Measurements from ENCODE around the gene NAT9.
A peak's percentile ranks its signal among the peaks of the same experiment; 100 is the strongest.

NAT9 gene

DNA sequence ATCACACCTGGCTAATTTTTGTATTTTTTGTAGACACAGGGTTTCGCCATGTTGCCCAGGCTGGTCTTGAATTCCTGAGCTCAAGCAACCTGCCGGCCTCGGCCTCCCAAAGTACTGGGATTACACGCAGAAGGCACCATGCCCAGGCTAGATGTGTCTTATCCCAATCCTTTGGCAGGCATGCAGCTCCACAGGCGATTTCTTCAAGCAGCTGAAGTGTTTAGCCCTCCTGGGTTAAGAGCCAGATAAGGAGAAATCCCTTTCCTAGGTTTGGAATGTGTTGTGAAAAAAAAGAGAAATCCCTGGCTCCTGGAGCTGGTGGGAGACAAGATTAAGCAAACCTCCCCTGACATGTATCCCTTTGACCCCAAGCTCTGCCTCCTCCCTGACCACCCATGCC lies 29.8 kb downstream of the NAT9 start:
- TF ChIP-seq POLR2A (IDR thresholded peaks at IDR 0.05; ENCODE audit: low read length): no peak
- no peak for TF ChIP-seq GATA1 (IDR thresholded peaks at IDR 0.05; ENCODE audit: low read depth, low read length)
- no peak for DNase-seq

DNA sequence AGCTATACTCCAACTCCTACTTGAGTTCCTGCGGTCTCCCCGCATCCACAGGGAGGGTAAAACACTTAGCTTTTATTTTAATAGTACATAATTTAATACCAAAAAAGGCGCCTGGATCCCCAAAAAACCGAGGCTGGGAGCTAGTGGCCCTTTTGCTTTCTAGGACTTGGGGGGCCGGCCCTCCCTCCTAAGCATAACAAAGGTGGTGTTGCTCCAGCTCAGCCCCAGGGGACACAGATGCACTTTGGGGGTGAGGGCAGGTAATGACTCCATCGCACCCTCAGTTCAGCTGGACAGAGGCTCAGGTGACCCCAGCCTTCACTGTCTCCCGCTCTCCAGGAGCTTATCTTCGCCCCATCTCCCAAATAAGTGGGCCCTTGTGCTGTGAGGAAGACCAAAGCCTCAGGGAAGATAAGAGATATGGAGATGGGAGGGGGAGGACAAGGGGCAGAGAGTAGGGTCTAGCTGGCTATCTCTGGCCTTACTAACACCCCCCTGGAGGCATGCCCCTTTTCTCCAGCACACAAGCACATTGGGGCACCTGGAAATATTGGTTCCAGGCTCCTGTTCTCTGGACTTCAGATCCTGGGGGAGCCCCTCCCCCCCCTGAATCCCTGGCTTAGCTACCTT lies 30.5 kb downstream of the NAT9 start:
- TF ChIP-seq POLR2A (IDR thresholded peaks at IDR 0.05; ENCODE audit: low read length) (no peak), GATA1 (IDR thresholded peaks at IDR 0.05; ENCODE audit: low read depth, low read length) (no peak)
- DNase-seq: no peak

DNA sequence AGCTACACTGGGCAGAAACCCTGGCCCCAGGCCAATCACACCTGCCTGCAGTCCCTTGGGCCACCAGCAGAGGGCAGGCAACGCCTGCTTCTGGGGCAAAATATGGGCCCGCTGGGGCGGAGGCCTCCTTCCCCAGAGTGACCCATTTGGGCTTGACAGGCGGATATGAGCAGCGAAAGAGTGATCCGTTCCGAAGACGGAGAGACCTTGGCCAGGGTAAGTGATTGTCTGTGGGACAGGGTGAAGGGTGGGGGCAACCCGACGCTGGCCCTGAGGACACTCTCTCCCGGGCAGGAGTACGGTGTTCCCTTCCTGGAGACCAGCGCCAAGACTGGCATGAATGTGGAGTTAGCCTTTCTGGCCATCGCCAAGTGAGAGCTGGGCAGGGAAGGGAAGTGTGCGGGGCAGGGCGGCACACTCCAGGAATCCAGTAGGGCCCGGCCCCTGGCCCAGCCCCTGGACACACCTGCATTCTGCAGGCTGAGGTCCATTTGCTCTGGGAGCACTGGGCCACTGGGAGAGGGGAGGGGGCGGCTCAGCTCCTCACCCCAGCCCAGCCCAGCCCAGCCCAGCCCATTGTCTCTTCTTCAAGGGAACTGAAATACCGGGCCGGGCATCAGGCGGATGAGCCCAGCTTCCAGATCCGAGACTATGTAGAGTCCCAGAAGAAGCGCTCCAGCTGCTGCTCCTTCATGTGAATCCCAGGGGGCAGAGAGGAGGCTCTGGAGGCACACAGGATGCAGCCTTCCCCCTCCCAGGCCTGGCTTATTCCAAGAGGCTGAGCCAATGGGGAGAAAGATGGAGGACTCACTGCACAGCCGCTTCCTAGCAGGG lies 31.2 kb downstream of the NAT9 start:
- no peak for TF ChIP-seq GATA1 (IDR thresholded peaks at IDR 0.05; ENCODE audit: low read depth, low read length)

DNA sequence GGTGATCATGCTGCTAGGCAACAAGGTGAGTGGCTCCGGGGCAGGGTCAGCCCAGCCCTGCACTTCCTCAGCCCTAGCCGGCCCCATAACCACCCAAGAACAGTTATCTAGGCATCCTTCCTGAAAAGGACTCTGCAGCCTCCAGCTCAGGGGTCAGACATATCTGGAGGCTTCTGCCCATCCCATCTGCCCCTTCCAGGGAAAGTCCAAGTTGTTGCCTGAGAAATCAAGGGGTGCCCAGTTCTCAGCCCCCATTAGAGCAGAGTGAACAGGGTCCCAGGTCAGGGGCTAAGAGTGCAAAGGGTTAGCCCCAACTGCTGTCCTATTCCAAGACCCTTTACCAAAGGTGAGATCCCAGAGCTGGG lies 31.8 kb downstream of the NAT9 start:
- DNase-seq: no peak
- TF ChIP-seq POLR2A (IDR thresholded peaks at IDR 0.05; ENCODE audit: low read length) (no peak), GATA1 (IDR thresholded peaks at IDR 0.05; ENCODE audit: low read depth, low read length) (no peak)

More for the DNA sequence above, 31.2 kb downstream of the NAT9 start:
- DNase-seq: peak; percentile 76 to 90

DNA sequence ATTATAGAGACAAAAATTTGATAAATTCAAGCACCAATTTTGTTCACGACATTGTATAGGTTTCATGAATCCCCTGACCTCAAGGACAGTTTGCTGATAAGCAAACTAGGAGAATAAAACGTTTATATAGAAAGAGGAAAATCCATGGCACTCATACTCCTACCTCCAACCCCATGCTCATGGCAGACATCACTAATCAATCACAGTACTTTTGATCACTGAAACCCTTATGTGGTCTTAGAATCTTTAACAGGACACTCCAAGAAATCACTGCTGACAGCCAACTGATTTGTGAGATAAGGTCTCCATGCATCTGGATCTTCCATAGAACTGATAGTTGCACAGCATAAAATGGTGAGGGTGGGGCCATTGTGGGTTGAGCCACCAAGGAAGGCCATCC lies 32.4 kb downstream of the NAT9 start:
- TF ChIP-seq POLR2A (IDR thresholded peaks at IDR 0.05; ENCODE audit: low read length): no peak
- no peak for DNase-seq

DNA sequence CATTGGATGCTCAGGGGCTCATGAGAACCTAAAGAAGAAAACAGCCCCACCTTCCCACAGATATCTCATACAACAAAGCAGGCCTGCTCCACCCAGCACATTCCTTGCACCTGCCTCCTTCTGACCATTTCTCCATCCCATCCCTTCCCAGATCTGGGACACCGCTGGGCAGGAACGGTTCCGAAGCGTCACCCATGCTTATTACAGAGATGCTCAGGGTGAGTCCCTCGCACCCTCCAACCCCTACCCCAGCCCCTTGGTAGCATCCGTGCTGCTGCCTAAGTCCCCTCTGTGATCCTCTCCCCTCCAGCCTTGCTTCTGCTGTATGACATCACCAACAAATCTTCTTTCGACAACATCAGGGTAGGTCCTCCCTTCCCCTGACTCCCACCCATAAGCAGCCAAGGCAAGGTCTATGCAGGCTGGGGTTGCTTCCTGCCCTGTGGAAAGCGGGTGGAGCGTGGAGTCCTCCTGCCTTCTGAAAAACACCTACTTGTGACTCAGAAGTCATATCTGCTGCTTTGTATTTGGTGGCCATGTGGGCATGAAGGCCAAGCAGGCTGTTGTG lies 33.1 kb downstream of the NAT9 start:
- no peak for DNase-seq
- TF ChIP-seq GATA1 (IDR thresholded peaks at IDR 0.05; ENCODE audit: low read depth, low read length) (no peak), POLR2A (IDR thresholded peaks at IDR 0.05; ENCODE audit: low read length) (no peak)

DNA sequence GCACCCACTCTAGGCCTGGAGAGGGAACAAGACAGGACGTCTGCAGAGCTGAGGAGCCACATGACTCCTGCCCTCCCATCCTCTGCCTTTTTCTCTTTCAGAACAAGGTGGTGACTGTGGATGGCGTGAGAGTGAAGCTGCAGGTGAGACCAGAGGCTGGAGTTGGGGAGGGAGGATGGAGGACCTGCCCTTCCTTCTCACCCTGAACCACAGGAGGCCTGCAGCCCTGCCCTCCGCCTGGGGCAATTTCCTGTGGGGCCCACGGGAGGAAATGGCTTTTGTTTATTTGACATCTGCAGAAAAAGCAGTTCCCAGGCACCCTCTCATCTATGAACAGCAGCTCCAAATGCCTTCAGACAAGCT lies 34.0 kb downstream of the NAT9 start:
- DNase-seq: no peak
- TF ChIP-seq POLR2A (IDR thresholded peaks at IDR 0.05; ENCODE audit: low read length) (no peak), GATA1 (IDR thresholded peaks at IDR 0.05; ENCODE audit: low read depth, low read length) (no peak)

DNA sequence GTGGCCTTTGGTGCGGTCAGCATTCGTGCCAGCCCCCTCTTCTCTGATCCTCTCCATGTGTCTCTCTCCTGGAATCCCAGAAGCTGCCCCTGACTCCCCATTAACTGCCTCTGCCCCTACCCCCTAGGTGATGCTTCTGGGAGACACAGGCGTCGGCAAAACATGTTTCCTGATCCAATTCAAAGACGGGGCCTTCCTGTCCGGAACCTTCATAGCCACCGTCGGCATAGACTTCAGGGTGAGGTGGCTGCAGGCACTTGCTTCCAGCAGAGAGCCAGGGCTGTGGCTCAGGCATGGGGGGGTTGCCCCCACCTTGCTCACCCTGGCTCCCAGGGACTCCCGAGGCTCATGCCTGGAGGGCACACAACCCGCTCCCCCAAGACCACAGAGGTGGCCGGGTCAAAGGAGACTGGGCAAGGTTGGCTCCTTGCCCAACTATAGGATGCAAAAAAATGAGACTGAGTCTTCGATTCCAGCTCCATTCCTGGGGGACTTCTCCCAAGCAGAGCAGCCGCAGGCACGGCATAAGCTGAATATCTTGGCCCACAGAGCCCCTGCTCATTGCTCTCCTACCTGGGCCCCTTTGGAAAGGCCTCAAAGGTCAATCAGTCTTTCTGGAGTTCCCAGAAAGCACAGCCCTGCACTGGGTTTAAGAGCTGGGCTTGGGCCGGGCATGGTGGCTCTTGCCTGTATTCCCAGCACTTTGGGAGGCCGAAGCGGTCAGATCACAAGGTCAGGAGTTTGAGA lies 35.3 kb downstream of the NAT9 start:
- DNase-seq: no peak
- TF ChIP-seq POLR2A (IDR thresholded peaks at IDR 0.05; ENCODE audit: low read length): no peak
- no peak for TF ChIP-seq GATA1 (IDR thresholded peaks at IDR 0.05; ENCODE audit: low read depth, low read length)

DNA sequence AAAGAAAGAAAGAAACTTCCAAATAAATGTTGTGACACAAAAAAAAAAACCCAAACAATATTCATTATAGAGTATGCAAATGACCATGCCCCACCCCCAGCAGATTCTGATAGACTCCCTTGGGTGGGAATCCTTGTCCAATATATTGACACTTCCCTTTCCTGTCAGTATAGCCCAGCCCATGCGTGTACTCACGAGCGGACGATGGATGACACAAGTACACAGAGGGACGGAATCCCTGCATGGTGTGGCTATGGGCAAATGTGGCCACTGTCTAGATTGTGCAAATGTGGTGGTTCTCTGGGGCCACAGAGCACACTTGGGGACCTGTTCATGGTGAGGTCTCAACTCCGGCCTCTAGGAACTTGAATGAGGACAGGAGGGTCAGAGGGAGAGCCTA lies 36.0 kb downstream of the NAT9 start:
- no peak for DNase-seq
- TF ChIP-seq POLR2A (IDR thresholded peaks at IDR 0.05; ENCODE audit: low read length): no peak
- TF ChIP-seq GATA1 (IDR thresholded peaks at IDR 0.05; ENCODE audit: low read depth, low read length): no peak

DNA sequence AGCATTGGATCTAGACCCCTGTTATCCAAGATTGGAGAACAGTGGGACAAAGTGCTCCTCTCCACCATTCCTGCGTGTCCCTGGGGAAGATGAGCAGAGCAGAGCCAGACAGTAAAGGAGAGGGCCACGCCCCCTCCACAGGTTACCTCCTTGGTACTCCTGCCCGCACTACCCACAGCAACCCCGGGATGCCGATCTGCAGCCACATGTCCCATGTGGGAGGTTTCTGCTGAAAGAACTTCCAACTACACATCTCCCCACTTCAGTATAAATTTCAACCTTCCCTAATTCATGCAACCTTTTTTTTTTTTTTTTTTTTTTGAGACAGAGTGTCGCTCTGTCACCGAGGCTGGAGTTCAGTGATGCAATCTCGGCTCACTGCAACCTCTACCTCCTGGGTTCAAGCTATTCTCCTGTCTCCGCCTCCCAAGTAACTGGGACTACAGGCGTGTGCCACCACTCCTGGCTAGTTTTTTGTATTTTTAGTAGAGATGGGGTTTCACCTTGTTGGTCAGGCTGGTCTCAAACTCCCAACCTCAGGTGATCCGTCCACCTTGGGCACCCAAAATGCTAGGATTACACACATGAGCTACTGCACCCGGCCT lies 36.8 kb downstream of the NAT9 start:
- no peak for DNase-seq

DNA sequence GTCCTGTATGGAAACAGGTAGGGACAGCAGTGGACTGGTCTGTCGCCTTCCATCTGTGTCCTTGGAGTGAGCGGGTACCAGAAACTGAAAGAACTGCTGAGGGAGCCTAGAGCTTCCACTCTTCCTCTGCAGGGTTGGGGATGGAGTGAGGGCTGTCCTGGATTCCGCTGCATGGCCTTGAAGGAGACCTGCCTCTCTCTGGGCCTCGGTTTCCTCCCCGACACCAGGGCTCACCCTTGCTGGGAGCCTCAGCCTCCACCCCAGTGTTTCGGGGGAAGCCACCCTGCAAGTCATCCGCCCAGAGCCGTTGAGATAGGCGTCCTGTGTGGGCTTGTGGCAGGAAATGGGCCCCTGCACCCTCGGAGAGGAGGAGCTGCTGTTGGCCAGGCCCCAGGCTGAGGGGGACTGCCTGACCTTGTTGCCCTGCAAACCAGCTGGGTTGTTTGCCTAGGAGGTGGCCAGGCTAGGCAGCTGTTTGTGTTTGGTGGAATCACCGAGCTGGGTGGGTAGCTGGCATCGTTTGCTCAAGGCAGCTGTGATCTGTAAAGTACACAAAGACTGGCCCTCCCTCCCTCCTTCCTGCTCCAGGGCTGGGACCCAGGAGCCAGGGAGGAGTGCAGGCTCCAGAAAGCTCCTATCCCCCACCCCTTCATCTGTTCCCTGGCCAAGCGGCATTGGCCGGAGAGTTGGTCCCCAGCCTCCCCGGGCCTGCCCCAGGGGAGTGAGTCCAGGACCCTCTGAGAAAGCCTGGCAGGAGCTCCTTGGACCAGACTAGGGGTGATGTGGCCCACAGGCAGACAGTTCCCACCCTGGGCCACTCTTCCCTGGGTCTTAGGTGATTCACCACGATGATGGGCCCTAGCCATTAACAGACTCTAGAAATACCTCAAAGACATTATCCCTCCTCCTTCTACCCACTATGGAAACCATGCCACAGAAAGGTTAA lies 37.8 kb downstream of the NAT9 start:
- TF ChIP-seq POLR2A (IDR thresholded peaks at IDR 0.05; ENCODE audit: low read length): peak; percentile 52
- TF ChIP-seq GATA1 (IDR thresholded peaks at IDR 0.05; ENCODE audit: low read depth, low read length): no peak
- peak; percentile 55 to 59 for DNase-seq

More for the DNA sequence above, 36.8 kb downstream of the NAT9 start:
- TF ChIP-seq POLR2A (IDR thresholded peaks at IDR 0.05; ENCODE audit: low read length): no peak
- TF ChIP-seq GATA1 (IDR thresholded peaks at IDR 0.05; ENCODE audit: low read depth, low read length): no peak

DNA sequence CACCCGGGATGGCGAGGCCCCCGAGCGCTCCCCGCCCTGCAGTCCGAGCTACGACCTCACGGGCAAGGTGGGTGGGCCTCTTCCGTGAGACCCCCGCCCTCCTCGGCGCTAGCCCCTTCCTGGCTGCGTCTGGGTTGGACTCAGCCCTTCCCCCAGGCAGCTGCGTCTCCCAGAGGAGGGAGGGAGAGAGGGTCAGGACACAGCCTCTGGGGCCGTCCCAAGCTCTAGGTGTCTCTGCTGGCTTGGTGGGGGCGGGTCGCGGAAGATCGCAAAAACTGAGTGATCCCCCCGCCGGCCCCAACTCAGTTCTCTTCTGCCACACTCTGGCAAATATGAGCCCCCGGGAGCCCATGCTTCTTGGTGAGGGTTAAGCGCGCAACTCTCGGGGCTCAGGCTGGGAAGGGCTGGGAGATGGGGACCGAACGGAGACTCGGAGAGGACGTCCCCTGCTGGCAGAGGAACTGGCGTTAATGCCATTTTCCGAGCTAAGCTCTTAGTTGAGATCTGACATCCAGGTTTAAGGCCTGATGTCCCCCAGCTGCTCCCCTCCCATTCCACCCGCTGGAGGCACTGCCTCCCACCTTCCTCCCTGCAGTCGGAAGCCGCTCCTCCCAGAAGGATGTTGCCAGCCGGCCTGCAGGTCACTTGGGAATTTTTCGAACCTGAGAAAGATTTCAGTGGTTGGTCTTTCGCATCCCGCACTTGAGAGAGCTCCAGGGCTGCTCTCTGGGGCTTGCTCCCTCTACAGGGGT lies 38.7 kb downstream of the NAT9 start:
- TF ChIP-seq POLR2A (IDR thresholded peaks at IDR 0.05; ENCODE audit: low read length): no peak
- TF ChIP-seq GATA1 (IDR thresholded peaks at IDR 0.05; ENCODE audit: low read depth, low read length): no peak
- peak; percentile 45 to 46 for DNase-seq
